HL-60/S4 treated with retinoic acid at 250 ng/mL for 4 days and 3 days (cell line): ENCODE results near the gene BAIAP3.

Source experiments
- in situ Hi-C: fragments of 300-500 bp; cut with MboI; formaldehyde crosslinking; loops from 2 replicates; pipeline ENCODE4 v1.7.0; 2022; ENCODE audit warnings: low sequenced_read_pairs

Gene BAIAP3

GRCh38 chr16:1381612-1382406 is 48.4 kb downstream of the BAIAP3 start:
- in situ Hi-C loops, result no loop called here

GRCh38 chr16:1383556-1383955 is 50.1 kb downstream of the BAIAP3 start:
- in situ Hi-C loops, result no loop called here

- in situ Hi-C loops, result no loop called here
Observed at GRCh38 chr16:1385232-1385631, 51.8 kb downstream of the BAIAP3 start.

- in situ Hi-C loops, result no loop called here
Observed at GRCh38 chr16:1387331-1387730, 53.9 kb downstream of the BAIAP3 start.

GRCh38 chr16:1389762-1390161 is 56.3 kb downstream of the BAIAP3 start:
- in situ Hi-C loops, result no loop called here

- in situ Hi-C loops, result no loop called here
Observed at GRCh38 chr16:1390239-1390779, 56.9 kb downstream of the BAIAP3 start.

GRCh38 chr16:1392826-1393225 is 59.4 kb downstream of the BAIAP3 start:
- in situ Hi-C loops, result no loop called here

GRCh38 chr16:1393613-1394176 is 60.2 kb downstream of the BAIAP3 start:
- in situ Hi-C loops, result no loop called here

- in situ Hi-C loops, result no loop called here
Observed at GRCh38 chr16:1394367-1394951, 61.0 kb downstream of the BAIAP3 start.

- in situ Hi-C loops, result no loop called here
Observed at GRCh38 chr16:1395444-1396031, 62.1 kb downstream of the BAIAP3 start.

- in situ Hi-C loops, result no loop called here
Observed at GRCh38 chr16:1397779-1398178, 64.3 kb downstream of the BAIAP3 start.

GRCh38 chr16:1398351-1398750 is 64.9 kb downstream of the BAIAP3 start:
- in situ Hi-C loops, result no loop called here
